ENCODE data around the gene ATP13A1.
"Not testable (repeated sequence)": the region's sequence is repeated elsewhere in the genome, so short reads cannot be mapped to it uniquely, and the experiment has no call there.

Gene ATP13A1

GRCh38 chr19:19663256-19664120 lies at the start of gene ATP13A1:
Gene ATP13A1 (minus strand): TSS chr19:19663676. CDS start chr19:19663666, 10 bp downstream.
- peak; percentile 97 for DNase-seq (ENCODE audit: low spot score)

- DNase-seq (ENCODE audit: low spot score): no peak
Observed at GRCh38 chr19:19711934-19712828, 48.7 kb upstream of the ATP13A1 start.

- DNase-seq (ENCODE audit: low spot score): no peak
Observed at GRCh38 chr19:19711306-19711933, 47.9 kb upstream of the ATP13A1 start.

GRCh38 chr19:19710506-19710905 lies 47.0 kb upstream of the ATP13A1 start:
- DNase-seq (ENCODE audit: low spot score): no peak

- no peak for DNase-seq (ENCODE audit: low spot score)
Observed at GRCh38 chr19:19704836-19705235, 41.4 kb upstream of the ATP13A1 start.

- DNase-seq (ENCODE audit: low spot score): not testable (repeated sequence)
Observed at GRCh38 chr19:19700493-19700892, 37.0 kb upstream of the ATP13A1 start.

- DNase-seq (ENCODE audit: low spot score): no peak
Observed at GRCh38 chr19:19697589-19697988, 34.1 kb upstream of the ATP13A1 start.

GRCh38 chr19:19696386-19696785 lies 32.9 kb upstream of the ATP13A1 start:
- no peak for DNase-seq (ENCODE audit: low spot score)

- DNase-seq (ENCODE audit: low spot score): no peak
Observed at GRCh38 chr19:19691683-19692082, 28.2 kb upstream of the ATP13A1 start.

GRCh38 chr19:19689023-19689422 lies 25.5 kb upstream of the ATP13A1 start:
- not testable (repeated sequence) for DNase-seq (ENCODE audit: low spot score)

GRCh38 chr19:19687090-19687489 lies 23.6 kb upstream of the ATP13A1 start:
- no peak for DNase-seq (ENCODE audit: low spot score)

GRCh38 chr19:19686580-19686979 lies 23.1 kb upstream of the ATP13A1 start:
- DNase-seq (ENCODE audit: low spot score): no peak

GRCh38 chr19:19686119-19686518 lies 22.6 kb upstream of the ATP13A1 start:
- DNase-seq (ENCODE audit: low spot score): not testable (repeated sequence)

GRCh38 chr19:19679176-19680073 lies 15.9 kb upstream of the ATP13A1 start:
- no peak for DNase-seq (ENCODE audit: low spot score)

- no peak for DNase-seq (ENCODE audit: low spot score)
Observed at GRCh38 chr19:19677579-19677978, 14.1 kb upstream of the ATP13A1 start.

- no peak for DNase-seq (ENCODE audit: low spot score)
Observed at GRCh38 chr19:19674315-19674714, 10.8 kb upstream of the ATP13A1 start.

- no peak for DNase-seq (ENCODE audit: low spot score)
Observed at GRCh38 chr19:19672816-19673215, 9.3 kb upstream of the ATP13A1 start.

- no peak for DNase-seq (ENCODE audit: low spot score)
Observed at GRCh38 chr19:19670070-19670551, 6.6 kb upstream of the ATP13A1 start.

GRCh38 chr19:19668230-19669012 lies 4.9 kb upstream of the ATP13A1 start, which contains the start of gene ZNF101:
Gene ZNF101 (plus strand): TSS chr19:19668839. CDS start chr19:19668964, 125 bp downstream.
- DNase-seq (ENCODE audit: low spot score): peak; percentile 91

- not testable (repeated sequence) for DNase-seq (ENCODE audit: low spot score)
Observed at GRCh38 chr19:19665420-19665948, 2.0 kb upstream of the ATP13A1 start.
